IMR-90 (cell line): ENCODE measurements around the gene B4GALT5. TPM values are rescaled to one million over a fixed set of nuclear protein-coding genes. Genes with fewer than 3 reads are reported as not detected.
"Not testable (repeated sequence)": the region's sequence is repeated elsewhere in the genome, so short reads cannot be mapped to it uniquely, and the experiment has no call there.

Experiments
- ATAC-seq: fragments of 200-7000 bp; cut with Tn5 transposase; 2 replicates; pipeline ENCODE4 v1.9.1; 2020; ENCODE audit warnings: low read depth, mild to moderate bottlenecking, moderate library complexity
- BruUV-seq: library from RNA; stranded (reverse); fragments of 400-500 nt; replicated peaks from 2 replicates; lab custom pipeline; 2021; lab: Mats Ljungman, UMichigan
- CTCF ChIA-PET: fragments of 300-600 bp; formaldehyde crosslinking; extraction: SDS; loops from one replicate; lab custom pipeline; 2021; ENCODE audit warnings: antibody characterized with exemption; lab: Yijun Ruan, JAX
- POLR2A ChIA-PET: fragments of 300-600 bp; sonication (Branson Sonifier 250); formaldehyde crosslinking; loops from one replicate; lab custom pipeline; 2022; ENCODE audit warnings: antibody characterized with exemption; ENCODE audit not compliant: unreplicated experiment; lab: Charles Lee
- DNase-seq: peaks from one replicate; pipeline ENCODE4 v3.0.0; 2013
- H2AFZ ChIP-seq: replicated peaks from 2 replicates; pipeline ENCODE3; 2013; ENCODE audit warnings: low read length, mild to moderate bottlenecking; ENCODE audit not compliant: poor library complexity
- H2AK5ac ChIP-seq: 2 replicates; pipeline ENCODE4 v1.6.1; 2013; ENCODE audit warnings: low read depth, low read length, inconsistent platforms
- H2AK9ac ChIP-seq: replicated peaks from 2 replicates; pipeline ENCODE3; 2013; ENCODE audit warnings: mild to moderate bottlenecking, low read depth, low read length, moderate library complexity; ENCODE audit not compliant: poor library complexity
- H2BK120ac ChIP-seq: 2 replicates; pipeline ENCODE4 v1.6.1; 2013; ENCODE audit warnings: low read depth, low read length, inconsistent platforms
- H2BK15ac ChIP-seq: 3 replicates; pipeline ENCODE4 v1.6.1; 2013; ENCODE audit warnings: low read depth, low read length, inconsistent platforms
- H2BK20ac ChIP-seq: 2 replicates; pipeline ENCODE4 v1.6.1; 2013; ENCODE audit warnings: low read depth, mild to moderate bottlenecking, inconsistent platforms, low read length, moderate library complexity
- H2BK5ac ChIP-seq: 2 replicates; pipeline ENCODE4 v1.6.1; 2013; ENCODE audit warnings: mild to moderate bottlenecking, low read depth, low read length, inconsistent platforms; ENCODE audit not compliant: poor library complexity, severe bottlenecking
- H3K14ac ChIP-seq: replicated peaks from 2 replicates; pipeline ENCODE4 v1.6.1; 2013; ENCODE audit warnings: low read depth, low read length, inconsistent platforms
- H3K18ac ChIP-seq: 2 replicates; pipeline ENCODE4 v1.6.1; 2013; ENCODE audit warnings: low read depth, low read length, control low read depth
- H3K23ac ChIP-seq: 2 replicates; pipeline ENCODE4 v1.6.1; 2013; ENCODE audit warnings: low read depth, low read length, inconsistent platforms
- H3K27ac ChIP-seq: 2 replicates; pipeline ENCODE4 v1.5.1; 2013; ENCODE audit warnings: mild to moderate bottlenecking, control low read depth, low read length; ENCODE audit not compliant: insufficient read depth
- H3K27me3 ChIP-seq: 2 replicates; pipeline ENCODE4 v1.6.1; 2013; ENCODE audit warnings: low read length; ENCODE audit not compliant: control insufficient read depth, insufficient read depth
- H3K36me3 ChIP-seq: 2 replicates; pipeline ENCODE4 v1.6.1; 2013; ENCODE audit warnings: low read length, mixed read lengths; ENCODE audit not compliant: control insufficient read depth, insufficient read depth
- H3K4ac ChIP-seq: 2 replicates; pipeline ENCODE4 v1.6.1; 2013; ENCODE audit warnings: low read depth, low read length, inconsistent platforms
- H3K4me1 ChIP-seq: 2 replicates; pipeline ENCODE4 v1.6.1; 2013; ENCODE audit warnings: low read length, mixed read lengths; ENCODE audit not compliant: control insufficient read depth, insufficient read depth
- H3K4me2 ChIP-seq: 2 replicates; pipeline ENCODE4 v1.6.1; 2013; ENCODE audit warnings: low read depth, mild to moderate bottlenecking, control low read depth, low read length, moderate library complexity
- H3K4me3 ChIP-seq: 2 replicates; pipeline ENCODE4 v1.5.1; 2013; ENCODE audit warnings: low read depth, mild to moderate bottlenecking, control low read depth, low read length, moderate library complexity; ENCODE audit not compliant: insufficient read depth
- H3K56ac ChIP-seq: 2 replicates; pipeline ENCODE4 v1.6.1; 2013; ENCODE audit warnings: low read length, inconsistent platforms; ENCODE audit not compliant: insufficient read depth; ENCODE audit errors: extremely low read depth
- H3K79me1 ChIP-seq, 2 experiments: 2 replicates each; pipeline ENCODE4 v1.6.1; 2013; ENCODE audit warnings: low read length in 2 of 2, inconsistent platforms in 1 of 2, low read depth in 1 of 2
- H3K9ac ChIP-seq: 2 replicates; pipeline ENCODE4 v1.6.1; 2013; ENCODE audit warnings: low read depth, low read length, control low read depth
- H3K9me1 ChIP-seq: 2 replicates; pipeline ENCODE4 v1.6.1; 2013; ENCODE audit warnings: low read length, inconsistent platforms; ENCODE audit not compliant: insufficient read depth
- H3K9me3 ChIP-seq: 2 replicates; pipeline ENCODE4 v1.6.1; 2013; ENCODE audit warnings: low read length; ENCODE audit not compliant: control insufficient read depth, insufficient read depth
- H4K20me1 ChIP-seq: 2 replicates; pipeline ENCODE4 v1.6.1; 2013; ENCODE audit warnings: low read length, inconsistent platforms; ENCODE audit not compliant: insufficient read depth
- H4K5ac ChIP-seq: 2 replicates; pipeline ENCODE4 v1.6.1; 2013; ENCODE audit warnings: mild to moderate bottlenecking, low read depth, low read length, control low read depth
- H4K8ac ChIP-seq, 2 experiments: 2 replicates each; pipeline ENCODE4 v1.6.1; 2013; ENCODE audit warnings: low read depth in 2 of 2, low read length in 2 of 2, control low read depth in 1 of 2, inconsistent platforms in 1 of 2
- H4K91ac ChIP-seq: 2 replicates; pipeline ENCODE4 v1.6.1; 2013; ENCODE audit warnings: low read depth, low read length, inconsistent platforms; ENCODE audit not compliant: insufficient read depth
- CEBPB ChIP-seq: IDR thresholded peaks from 2 replicates; pipeline ENCODE4 v1.6.1; 2012; ENCODE audit warnings: low read depth, low read length, improper control_type of control experiment
- RCOR1 ChIP-seq: IDR thresholded peaks from 2 replicates; pipeline ENCODE4 v1.6.1; 2012; ENCODE audit warnings: mild to moderate bottlenecking, low read length, improper control_type of control experiment; ENCODE audit not compliant: insufficient replicate concordance
- WGBS, 2 experiments: methylation state at CpG; one replicate each; pipeline versions ENCODE4 v1.1.5 to v1.1.7; 2013; ENCODE audit warnings: missing lambda C conversion rate in 2 of 2; ENCODE audit not compliant: insufficient read length in 1 of 2; ENCODE audit errors: extremely low coverage in 2 of 2; 5-methylcytosine and 5-hydroxymethylcytosine counted together
- dilution Hi-C: fragments of 300-500 bp; cut with HindIII; formaldehyde crosslinking; loops from one replicate; pipeline ENCODE4 v1.14.3; 2018; ENCODE audit warnings: low sequenced_read_pairs; ENCODE audit not compliant: unreplicated experiment
- in situ Hi-C: fragments of 300-500 bp; cut with MboI; formaldehyde crosslinking; loops from 3 replicates; pipeline ENCODE4 v1.14.3; 2019; ENCODE audit warnings: low sequenced_read_pairs, inconsistent platforms, mixed read lengths
- intact Hi-C: fragments of 100-400 bp; cut with micrococcal nuclease; formaldehyde crosslinking; loops from 2 replicates; pipeline ENCODE4 v1.10.0; 2022
- polyA plus RNA-seq, 3 experiments: library from polyadenylated mRNA; depleted of rRNA; stranded (reverse); fragments of >200 nt; gene quantifications; 2 replicates each; pipeline ENCODE4 v1.2.3, GENCODE V29; 2012; ENCODE audit warnings: low replicate concordance in 1 of 3
- total RNA-seq: library from RNA; depleted of rRNA; stranded (reverse); fragments of >200 nt; gene quantifications from 2 replicates; pipeline ENCODE4 v1.2.3, GENCODE V29; 2012

B4GALT5 gene
- total and polyA plus RNA-seq, 2 of the 4 experiments (the other 2 are of a cell fraction), result 11.3 to 20.4 TPM

DNA sequence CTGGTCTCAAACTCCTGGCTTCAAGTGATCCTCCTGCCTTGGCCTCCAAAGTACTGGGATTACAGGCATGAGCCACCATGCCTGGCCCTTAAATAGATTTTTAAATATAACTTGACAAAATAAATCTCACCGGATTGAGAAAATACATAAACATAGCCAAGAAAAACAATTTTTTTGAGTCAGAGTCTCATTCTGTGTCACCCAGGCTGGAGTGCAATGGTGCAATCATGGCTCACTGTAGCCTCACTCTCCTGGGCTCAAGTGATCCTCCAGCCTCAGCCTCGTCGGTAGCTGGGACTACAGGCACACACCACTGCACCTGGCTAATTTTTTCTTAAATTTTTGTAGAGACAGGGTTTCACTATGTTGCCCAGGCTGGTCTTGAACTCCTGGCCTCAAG is 85.4 kb downstream of the B4GALT5 start:
- H3K9me1 ChIP-seq, H3K18ac ChIP-seq, H2BK5ac ChIP-seq, H3K4me2 ChIP-seq, H4K8ac ChIP-seq, in situ Hi-C loops, H3K4me1 ChIP-seq, H3K23ac ChIP-seq, H3K4me3 ChIP-seq, H4K91ac ChIP-seq, H2BK20ac ChIP-seq, H2BK15ac ChIP-seq, H3K14ac ChIP-seq, H3K56ac ChIP-seq, ATAC-seq, H2BK120ac ChIP-seq, H3K79me1 ChIP-seq, H4K20me1 ChIP-seq, dilution Hi-C loops, H3K9me3 ChIP-seq, POLR2A ChIA-PET, H3K4ac ChIP-seq, H2AK5ac ChIP-seq, BruUV-seq, H3K27ac ChIP-seq, H2AK9ac ChIP-seq, H2AFZ ChIP-seq, H3K9ac ChIP-seq, H3K36me3 ChIP-seq, intact Hi-C loops, H4K5ac ChIP-seq: not testable (repeated sequence)
- CTCF ChIA-PET, result interaction anchor here (0.7 kb wide), 1 partner anchor 118 kb away, joined by 3 read pairs; no protein-coding TSS in a partner anchor
- peak; percentile 15 for DNase-seq
- TF ChIP-seq RCOR1 (peak; percentile 38), CEBPB (peak; percentile 70)
- WGBS, 2 experiments, result 100% methylated on average over 2 of the region's 3 CpGs; no CpG with 5 or more reads in 1 of the 2 experiments
- peaks cover 20% of the 10 kb centered on the region for H3K27me3 ChIP-seq
